Measurements from ENCODE around the gene KLK5.

The KLK5 gene

GRCh38 chr19:50968716-50969412 is 16.0 kb upstream of the KLK5 start:
- DNase-seq, result no peak

DNA sequence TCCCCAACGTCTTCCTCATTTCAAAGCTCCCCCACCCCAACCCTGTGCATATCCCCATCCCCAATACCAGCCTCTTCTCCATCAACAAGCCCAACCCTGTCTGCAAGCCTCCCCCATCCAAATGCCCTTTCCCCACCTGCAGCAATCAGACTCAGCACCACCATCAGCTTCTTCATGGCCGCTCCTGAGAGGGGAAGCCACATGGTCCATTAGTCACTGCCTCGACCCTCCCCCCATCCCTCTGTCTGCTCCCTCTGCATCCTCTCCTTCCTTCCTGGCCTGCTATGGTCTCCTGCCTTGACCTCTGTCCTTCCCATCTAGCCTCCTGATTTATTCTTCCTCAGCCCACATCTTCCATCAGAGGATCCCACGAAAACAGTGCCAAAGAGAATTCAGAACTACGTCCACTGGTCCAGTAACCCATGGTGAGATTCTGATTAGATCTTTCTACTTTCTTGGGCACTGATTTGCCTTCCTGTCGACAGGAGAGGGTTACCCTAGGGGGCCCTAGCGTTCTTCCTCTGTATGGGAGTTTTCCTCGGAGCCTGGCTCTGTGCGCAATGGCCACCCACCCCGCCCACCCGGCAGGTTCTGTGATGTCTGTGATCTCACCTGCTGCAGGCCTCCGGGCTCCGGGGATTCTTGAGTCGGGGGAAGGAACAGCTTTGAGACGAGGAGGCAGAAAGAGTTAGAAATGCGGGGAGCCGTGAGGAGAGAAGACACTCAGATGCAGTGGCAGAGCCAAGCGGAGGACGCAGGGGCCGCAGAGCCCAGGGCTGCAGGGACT is 15.3 kb upstream of the KLK5 start:
- no peak for DNase-seq

- DNase-seq, result no peak
These were observed 11.4 kb upstream of the KLK5 start for GRCh38 chr19:50964266-50964665.

- no peak for DNase-seq
These were observed 10.5 kb upstream of the KLK5 start for GRCh38 chr19:50963381-50963780.

- no peak for DNase-seq
These were observed 9.4 kb upstream of the KLK5 start for GRCh38 chr19:50962245-50962644.

DNA sequence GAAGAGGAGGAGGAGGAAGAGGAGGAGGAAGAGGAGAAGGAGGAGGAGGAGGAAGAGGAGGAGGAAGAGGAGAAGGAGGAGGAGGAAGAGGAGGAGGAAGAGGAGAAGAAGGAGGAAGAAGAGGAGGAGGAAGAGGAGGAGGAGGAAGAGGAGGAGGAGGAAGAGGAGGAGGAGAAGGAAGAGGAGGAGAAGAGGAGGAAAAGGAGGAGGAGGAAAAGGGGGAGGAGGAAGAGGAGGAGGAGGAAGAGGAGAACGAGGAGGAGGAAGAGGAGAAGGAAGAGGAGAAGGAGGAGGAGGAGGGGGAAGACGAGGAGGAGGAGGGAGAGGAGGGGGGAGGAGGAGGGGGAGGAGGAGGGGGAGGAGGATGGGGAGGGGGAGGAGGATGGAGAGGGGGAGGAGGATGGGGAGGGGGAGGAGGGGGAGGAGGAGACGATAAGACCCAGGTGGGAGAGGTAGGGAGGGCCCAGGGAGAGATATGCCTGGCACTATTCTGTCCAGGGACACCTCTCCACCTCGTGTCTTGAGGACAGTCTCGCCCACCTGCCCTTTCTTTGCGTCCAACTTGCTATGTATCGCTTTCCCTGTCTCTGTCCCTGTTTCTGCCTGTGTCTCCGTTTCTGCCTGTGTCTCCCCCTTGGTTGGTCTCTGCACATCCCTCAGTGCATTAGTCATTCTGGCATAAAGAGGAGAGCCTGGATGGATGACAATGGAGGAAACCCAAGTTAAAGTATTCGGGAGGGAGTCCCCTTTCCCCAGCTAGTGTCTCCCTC is 7.1 kb upstream of the KLK5 start:
- peak; percentile 14 for DNase-seq

- DNase-seq, result no peak
These were observed 4.7 kb upstream of the KLK5 start for GRCh38 chr19:50957587-50957986.

DNA sequence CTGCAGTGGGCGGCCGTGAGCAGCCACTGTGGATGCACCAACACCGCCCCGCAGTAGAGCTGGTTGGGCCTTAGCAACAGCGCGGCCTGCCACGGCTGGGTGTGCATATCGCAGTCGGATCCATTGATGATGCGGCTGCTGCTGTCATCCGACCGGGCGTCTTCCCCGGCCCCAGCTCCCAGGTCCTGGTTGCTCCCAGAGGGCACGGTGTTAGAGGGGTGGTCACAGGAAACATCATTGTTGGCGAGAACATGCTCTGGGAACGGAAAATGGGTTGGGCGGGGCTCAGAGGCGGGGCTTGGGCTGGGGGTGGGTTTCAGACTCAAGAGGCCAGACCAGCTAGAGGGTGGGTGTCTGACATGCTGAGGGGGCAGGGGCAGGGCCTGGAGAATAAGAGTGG is 3.0 kb downstream of the KLK5 start:
- DNase-seq, result no peak

DNA sequence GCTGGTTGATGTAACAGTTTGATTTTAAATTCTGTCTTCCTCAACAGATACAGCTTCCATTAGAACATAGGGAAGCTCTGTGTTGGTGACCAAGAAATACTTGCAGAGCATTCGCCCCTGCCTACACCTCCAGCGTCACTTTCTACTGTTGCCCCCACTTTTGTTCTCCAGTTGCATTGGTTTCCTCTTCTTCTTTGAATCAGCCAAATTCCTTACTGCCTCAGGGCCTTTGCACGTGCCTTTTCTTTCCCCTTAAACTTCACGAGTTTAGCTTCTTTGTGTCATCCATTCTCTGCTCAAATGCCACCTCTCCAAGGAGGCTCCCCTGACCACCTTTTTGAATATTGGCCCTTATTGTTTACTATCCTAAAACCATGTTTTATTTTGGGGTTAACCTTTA is 5.7 kb downstream of the KLK5 start:
- DNase-seq, result no peak

GRCh38 chr19:50944795-50945194 is 8.0 kb downstream of the KLK5 start:
- DNase-seq, result no peak

- no peak for DNase-seq
These were observed 9.6 kb downstream of the KLK5 start for GRCh38 chr19:50943074-50943828.

DNA sequence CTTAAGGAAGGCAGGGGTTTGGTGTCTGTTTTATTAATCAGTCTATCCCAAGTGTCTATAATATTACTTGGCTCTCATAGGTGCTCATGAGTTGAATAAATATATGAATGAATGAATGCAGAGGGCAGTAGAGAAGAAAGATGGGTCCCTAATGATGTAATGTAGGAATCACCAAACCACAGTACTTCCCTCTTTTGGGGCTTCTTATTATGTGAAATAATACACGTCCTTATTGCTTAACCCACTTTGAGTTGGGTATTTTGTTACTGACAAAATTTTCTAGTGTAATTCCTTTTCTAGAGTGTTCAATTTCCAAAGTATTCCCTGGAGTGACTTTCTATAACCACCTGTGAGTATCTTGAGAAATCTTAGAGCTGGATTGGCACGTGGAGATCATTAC is 13.2 kb downstream of the KLK5 start:
- DNase-seq, result no peak

DNA sequence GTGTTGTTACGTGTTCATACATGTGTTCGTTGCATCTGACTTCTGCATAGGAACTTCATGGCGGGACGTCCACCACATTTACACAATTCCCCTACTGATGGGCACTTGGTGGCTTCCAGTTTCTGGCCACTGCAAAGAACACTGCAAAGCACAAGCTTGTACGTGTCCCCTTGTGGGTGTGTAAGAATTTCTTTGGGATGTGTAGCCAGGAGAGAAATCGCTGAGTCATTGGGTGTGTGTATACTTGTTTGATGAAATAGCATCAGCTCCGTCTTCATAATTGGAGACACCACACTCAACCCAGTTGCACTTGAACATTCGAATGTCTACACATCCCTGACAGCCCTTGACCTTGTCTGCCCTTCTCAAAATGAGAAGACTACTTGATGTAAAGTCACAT is 19.2 kb downstream of the KLK5 start:
- no peak for DNase-seq

GRCh38 chr19:50932690-50933083 is 20.2 kb downstream of the KLK5 start:
- no peak for DNase-seq

GRCh38 chr19:50932018-50932689 is 20.7 kb downstream of the KLK5 start:
- DNase-seq, result no peak

DNA sequence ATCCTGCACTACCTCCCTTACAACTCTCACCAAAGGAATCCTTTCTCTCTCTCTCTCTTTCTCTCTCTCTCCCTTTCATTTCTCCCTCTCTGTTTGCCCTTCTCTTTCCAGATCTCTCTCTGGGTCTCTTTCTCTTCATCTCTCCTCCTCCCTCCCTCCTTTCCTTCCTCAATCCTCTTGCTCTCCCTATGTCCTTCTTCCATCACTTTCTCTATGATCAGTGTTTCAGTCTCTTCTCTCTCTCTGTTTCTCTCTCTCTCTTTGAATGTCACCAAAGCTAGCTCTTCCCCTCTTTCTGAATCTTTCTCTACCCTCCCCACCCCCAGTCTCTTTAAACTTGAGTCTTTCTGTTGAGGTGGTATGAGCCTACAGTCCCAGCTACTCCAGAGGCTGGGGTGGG is 21.8 kb downstream of the KLK5 start:
- no peak for DNase-seq

DNA sequence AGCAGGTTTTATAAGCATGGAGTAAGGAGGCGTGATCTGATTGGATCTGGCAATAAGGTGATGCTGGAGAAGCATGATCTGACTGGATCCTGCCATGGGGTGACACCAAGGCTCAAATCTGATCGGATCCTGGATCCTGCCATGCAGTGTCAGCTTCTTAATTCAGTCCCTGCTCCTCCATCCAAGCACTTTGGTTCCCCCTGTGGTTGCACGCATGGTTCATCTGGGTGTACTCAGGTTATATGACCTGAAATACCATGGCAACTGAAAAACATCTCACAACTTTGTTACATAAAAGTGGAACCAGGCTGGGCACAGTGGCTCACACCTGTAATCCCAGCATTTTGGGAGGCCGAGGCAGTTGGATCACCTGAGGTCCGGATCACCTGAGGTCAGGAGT is 24.0 kb downstream of the KLK5 start:
- DNase-seq, result no peak

DNA sequence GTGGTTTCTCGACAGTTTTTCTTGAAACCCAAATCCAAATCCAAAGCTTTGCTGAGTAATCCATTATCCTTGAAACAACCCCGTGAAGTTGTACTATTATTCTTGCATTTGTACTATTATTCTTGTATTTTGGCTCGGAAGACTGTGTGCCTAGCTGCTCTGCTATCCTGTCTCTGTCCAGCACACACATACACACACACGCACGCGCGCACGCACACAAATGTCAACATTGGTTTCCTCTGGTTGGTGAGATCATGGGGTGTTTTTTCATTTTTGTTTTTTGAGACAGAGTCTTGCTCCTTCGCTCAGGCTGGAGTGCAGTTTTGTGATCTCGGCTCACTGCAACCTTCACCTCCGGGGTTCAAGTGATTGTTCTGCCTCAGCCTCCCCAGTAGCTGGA is 26.7 kb downstream of the KLK5 start:
- DNase-seq, result no peak

GRCh38 chr19:50925734-50926133 is 27.1 kb downstream of the KLK5 start:
- no peak for DNase-seq

- no peak for DNase-seq
These were observed 28.3 kb downstream of the KLK5 start for GRCh38 chr19:50924586-50924985.

DNA sequence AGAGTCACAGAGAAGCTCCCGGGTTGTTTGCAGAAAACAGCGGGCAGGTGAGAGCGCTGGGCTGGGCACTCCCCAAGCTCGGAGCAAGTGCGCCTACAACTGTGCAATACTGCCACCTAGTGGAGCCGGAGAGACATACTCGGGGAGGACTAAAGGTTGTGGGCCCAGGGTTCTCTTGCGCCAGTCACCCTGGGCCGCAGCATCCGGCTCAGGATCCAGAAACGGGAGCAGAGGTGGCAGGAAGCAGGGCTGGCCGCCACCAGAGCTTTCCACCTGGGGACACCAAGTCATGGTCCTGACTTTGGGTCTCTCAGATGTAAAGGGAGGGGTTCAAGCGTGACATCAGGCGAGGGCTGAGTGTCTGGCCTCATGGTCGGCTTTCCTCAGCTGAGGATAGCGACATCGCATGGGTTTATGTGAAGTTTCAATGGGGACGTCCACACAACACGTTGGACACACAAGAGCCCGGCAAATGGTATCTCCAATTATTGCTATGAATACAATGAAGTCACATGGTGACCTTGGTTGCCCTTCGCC is 30.5 kb downstream of the KLK5 start:
- DNase-seq, result peak; percentile 83

All from NCI-H82 (cell line).